ENCODE data around the gene OSBP2. TPM values are rescaled to one million over a fixed set of nuclear protein-coding genes. Genes with fewer than 3 reads are reported as not detected.

Gene OSBP2
- total RNA-seq, 2 experiments from 2014 or later, result 0.58 to 0.72 TPM

GRCh38 chr22:30873661-30874060 lies 179.0 kb downstream of the OSBP2 start:
- TF ChIP-seq CTCF (IDR thresholded peaks at IDR 0.05), result no peak
- Mint-ChIP-seq H3K27me3 (no peaks in the 10 kb centered on the region), H3K36me3 (ENCODE audit: low read depth) (no peaks in the 10 kb centered on the region), H3K4me1 (ENCODE audit: low read depth) (peaks cover 2% of the 10 kb centered on the region), H3K9me3 (no peaks in the 10 kb centered on the region), H3K27ac (no peak overlapping the region), H3K4me3 (no peak overlapping the region)
- POLR2A ChIA-PET, result no interaction called here
- CTCF ChIA-PET, result no interaction called here
- intact Hi-C loops (cut with micrococcal nuclease), result no loop called here
- no peak for DNase-seq
- ATAC-seq, result no peak

- ChIA-PET POLR2A (no interaction called here), CTCF (interaction anchor here (0.7 to 1.0 kb wide), 2 partner anchors 14 to 16 kb away, joined by 3 read pairs; no protein-coding TSS in a partner anchor)
- H3K27me3 Mint-ChIP-seq, result no peaks in the 10 kb centered on the region
- no peaks in the 10 kb centered on the region for H3K36me3 Mint-ChIP-seq (ENCODE audit: low read depth)
- intact Hi-C loops (cut with micrococcal nuclease), result no loop called here
- H3K27ac Mint-ChIP-seq, result no peak overlapping the region
- H3K4me1 Mint-ChIP-seq (ENCODE audit: low read depth), result no peaks in the 10 kb centered on the region
- ATAC-seq, result no peak
- H3K4me3 Mint-ChIP-seq, result no peak overlapping the region
- TF ChIP-seq CTCF (IDR thresholded peaks at IDR 0.05), result no peak
- no peaks in the 10 kb centered on the region for H3K9me3 Mint-ChIP-seq
- DNase-seq, result no peak
Measured at GRCh38 chr22:30874431-30875370, 180.0 kb downstream of the OSBP2 start.

GRCh38 chr22:30875481-30876215 lies 181.0 kb downstream of the OSBP2 start:
- no peaks in the 10 kb centered on the region for H3K27me3 Mint-ChIP-seq
- CTCF ChIA-PET, result interaction anchor here (0.7 to 1.0 kb wide), 2 partner anchors 13 to 15 kb away, joined by 3 read pairs; no protein-coding TSS in a partner anchor

GRCh38 chr22:30876221-30876751 lies 181.6 kb downstream of the OSBP2 start:
- no peaks in the 10 kb centered on the region for H3K27me3 Mint-ChIP-seq
- intact Hi-C loops (cut with micrococcal nuclease), result no loop called here
- ChIA-PET POLR2A (no interaction called here), CTCF (no interaction called here)
- H3K36me3 Mint-ChIP-seq (ENCODE audit: low read depth), result no peaks in the 10 kb centered on the region
- no peaks in the 10 kb centered on the region for H3K9me3 Mint-ChIP-seq
- ATAC-seq (no peak), DNase-seq (no peak)
- H3K4me1 Mint-ChIP-seq (ENCODE audit: low read depth), result no peaks in the 10 kb centered on the region
- no peak overlapping the region for H3K27ac Mint-ChIP-seq
- TF ChIP-seq CTCF (IDR thresholded peaks at IDR 0.05), result no peak
- H3K4me3 Mint-ChIP-seq, result no peak overlapping the region

More at GRCh38 chr22:30875481-30876215, 181.0 kb downstream of the OSBP2 start:
- ATAC-seq (no peak), DNase-seq (no peak)
- POLR2A ChIA-PET, result no interaction called here
- no peaks in the 10 kb centered on the region for H3K4me1 Mint-ChIP-seq (ENCODE audit: low read depth)
- no peaks in the 10 kb centered on the region for H3K9me3 Mint-ChIP-seq
- no peak overlapping the region for H3K4me3 Mint-ChIP-seq
- no peak for TF ChIP-seq CTCF (IDR thresholded peaks at IDR 0.05)
- no peaks in the 10 kb centered on the region for H3K36me3 Mint-ChIP-seq (ENCODE audit: low read depth)
- no peak overlapping the region for H3K27ac Mint-ChIP-seq
- intact Hi-C loops (cut with micrococcal nuclease), result no loop called here

Measured in activated CD8-positive, alpha-beta T cell treated with anti-CD3 and anti-CD28 coated beads for 36 hours (primary cell).